Measurements from ENCODE around the gene GPX3.

GRCh38 chr5:151007430-151008209 lies 12.8 kb upstream of the GPX3 start:
- TF ChIP-seq GATA3 (IDR thresholded peaks at IDR 0.05; ENCODE audit: low read depth, low read length) = no peak
- no peak for TF ChIP-seq GATA2 (IDR thresholded peaks at IDR 0.05; ENCODE audit: low read depth, low read length)

Data from SH-SY5Y (cell line).